ENCODE results near the gene CLOCK. TPM values are rescaled to one million over a fixed set of nuclear protein-coding genes. Genes with fewer than 3 reads are reported as not detected.
A peak's percentile ranks its signal among the peaks of the same experiment; 100 is the strongest.

The CLOCK gene
- total and polyA plus RNA-seq, 2 of the 13 experiments (the other 11 are each of a cell fraction or from before 2014, with no cell fraction given), result 8.8 to 13.5 TPM

DNA sequence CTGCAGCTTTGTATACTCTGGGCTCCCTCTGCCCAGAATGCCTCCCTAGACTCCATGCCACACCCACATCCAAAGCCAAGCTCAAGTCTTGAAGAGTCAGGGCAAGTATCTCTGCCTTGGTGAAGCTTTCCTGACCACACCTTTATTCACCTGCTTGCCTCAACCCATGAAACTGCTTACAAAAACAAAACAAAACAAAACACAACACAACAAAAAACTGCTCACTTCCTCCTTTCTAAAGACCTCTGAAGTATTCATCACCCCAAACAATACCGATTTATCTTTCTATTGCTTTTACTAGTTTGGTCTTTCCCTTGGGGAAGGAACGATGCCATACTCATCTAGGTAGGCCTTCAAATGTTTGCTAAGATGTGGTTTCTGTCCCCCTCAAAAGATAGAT is 105.9 kb downstream of the CLOCK start:
- H3K27me3 ChIP-seq (ENCODE audit: control insufficient read depth in 1 of 2, insufficient read depth in 2 of 2, low read length in 2 of 2), result no peaks in the 10 kb centered on the region
- no peaks in the 10 kb centered on the region for H3K9me3 ChIP-seq (ENCODE audit: low read length)
- no peak for TF ChIP-seq HOXA9 (CRISPR knock-in tag; IDR thresholded peaks at IDR 0.05; ENCODE audit: borderline replicate concordance)
- WGBS (ENCODE audit: low lambda C conversion rate), result 94% methylated on average over 2 of the region's 2 CpGs
- ChIA-PET POLR2A (no interaction called here), CTCF (ENCODE audit: low intra/inter-chr PET ratio, low total read pairs) (no interaction called here)
- intact Hi-C loops (cut with micrococcal nuclease; ENCODE audit: unreplicated experiment), result no loop called here
- H4K20me1 ChIP-seq (ENCODE audit: insufficient read depth, low read length), result no peaks in the 10 kb centered on the region
- no TSS peak for BruUV-seq (replicated peaks)
- ATAC-seq, result no peak
- no peak overlapping the region for H3K27ac ChIP-seq (ENCODE audit: extremely low read length, insufficient read depth, low read length)
- H3K9ac ChIP-seq (ENCODE audit: insufficient read depth, low read depth, low read length), result no peak overlapping the region
- H3K4me3 ChIP-seq (replicated peaks in 1 of 3; ENCODE audit: insufficient read depth in 1 of 3, low read depth in 2 of 3, low read length in 3 of 3), result no peak overlapping the region
- H3K4me1 ChIP-seq (ENCODE audit: insufficient read depth, low read length), result peaks cover 28% of the 10 kb centered on the region
- H2AFZ ChIP-seq (ENCODE audit: low read length), result no peak overlapping the region
- in situ Hi-C loops (cut with HindIII; ENCODE audit: extremely low pct_ligation_motif_present, low pct_unique_long_range_greater_than_20kb), result no loop called here
- no peaks in the 10 kb centered on the region for H3K79me2 ChIP-seq (ENCODE audit: insufficient read depth, low read length)
- H3K36me3 ChIP-seq (replicated peaks in 1 of 2; ENCODE audit: control insufficient read depth in 1 of 2, insufficient read depth in 2 of 2, low read length in 2 of 2), result peaks cover 3 to 35% of the 10 kb centered on the region in 2 experiments; a peak in 4 of 5 replicates
- FAIRE-seq, result no peak
- no peak overlapping the region for H3K4me2 ChIP-seq (ENCODE audit: low read depth, low read length)
- DNase-seq (ENCODE audit: low spot score), result no peak

DNA sequence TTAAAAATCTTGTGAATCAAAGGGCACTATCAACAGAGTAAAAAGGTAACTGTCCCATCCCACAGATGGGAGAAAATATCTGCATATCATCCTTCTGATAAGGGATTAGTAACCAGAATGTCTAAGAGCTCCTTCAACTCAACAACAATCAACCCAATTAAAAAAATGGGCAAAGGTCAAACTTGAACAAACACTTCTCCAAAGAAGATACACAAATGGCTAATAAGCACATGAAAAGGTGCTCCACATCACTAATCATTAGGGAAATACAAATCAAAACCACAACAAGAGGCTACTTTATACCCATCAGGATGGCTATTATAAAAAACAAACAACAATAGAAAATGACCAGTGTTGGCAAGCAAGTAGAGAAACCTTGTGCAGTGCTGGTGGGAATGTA is 107.7 kb downstream of the CLOCK start:
- ATAC-seq (no peak), DNase-seq (ENCODE audit: low spot score) (peak; percentile 12), FAIRE-seq (no peak)
- Histone ChIP-seq H3K9ac (ENCODE audit: insufficient read depth, low read depth, low read length) (no peak overlapping the region), H4K20me1 (ENCODE audit: insufficient read depth, low read length) (no peaks in the 10 kb centered on the region), H3K9me3 (ENCODE audit: low read length) (no peaks in the 10 kb centered on the region), H3K79me2 (ENCODE audit: insufficient read depth, low read length) (no peaks in the 10 kb centered on the region), H3K27me3 (ENCODE audit: control insufficient read depth in 1 of 2, insufficient read depth in 2 of 2, low read length in 2 of 2) (no peaks in the 10 kb centered on the region), H3K4me3 (replicated peaks in 1 of 3; ENCODE audit: insufficient read depth in 1 of 3, low read depth in 2 of 3, low read length in 3 of 3) (no peak overlapping the region), H2AFZ (ENCODE audit: low read length) (no peak overlapping the region), H3K4me1 (ENCODE audit: insufficient read depth, low read length) (peaks cover 28% of the 10 kb centered on the region), H3K27ac (ENCODE audit: extremely low read length, insufficient read depth, low read length) (peak overlapping the region; percentile 66), H3K36me3 (replicated peaks in 1 of 2; ENCODE audit: control insufficient read depth in 1 of 2, insufficient read depth in 2 of 2, low read length in 2 of 2) (peaks cover 7 to 44% of the 10 kb centered on the region in 2 experiments; a peak in 4 of 5 replicates), H3K4me2 (ENCODE audit: low read depth, low read length) (peak overlapping the region; percentile 44)
- no peak for TF ChIP-seq FOXP1 (IDR thresholded peaks at IDR 0.05)
- peak; percentile 26; the same call in 1 of the 2 replicates for TF ChIP-seq FOXP1 (CRISPR knock-in tag; IDR thresholded peaks at IDR 0.05)
- TF ChIP-seq GABPA (IDR thresholded peaks at IDR 0.05; ENCODE audit: low read depth, low read length), result no peak
- TF ChIP-seq GABPA (CRISPR knock-in tag; IDR thresholded peaks at IDR 0.05; ENCODE audit: low read depth), result no peak
- peak; percentile 58; the same call in 1 of the 2 replicates for TF ChIP-seq SOX5 (CRISPR knock-in tag; IDR thresholded peaks at IDR 0.05; ENCODE audit: borderline replicate concordance)
- no peak for TF ChIP-seq ZNF83 (CRISPR knock-in tag; IDR thresholded peaks at IDR 0.05; ENCODE audit: borderline replicate concordance)
- peak; percentile 82; the same call in 1 of the 2 replicates for TF ChIP-seq SATB2 (CRISPR knock-in tag; IDR thresholded peaks at IDR 0.05)
- TF ChIP-seq HNF4A (CRISPR knock-in tag; IDR thresholded peaks at IDR 0.05), result peak; percentile 44; the same call in 1 of the 2 replicates
- TF ChIP-seq NR2F6 (IDR thresholded peaks at IDR 0.05), result peak; percentile 29
- TF ChIP-seq NR2F6 (CRISPR knock-in tag; IDR thresholded peaks at IDR 0.05), result no peak
- TF ChIP-seq ZNF549 (CRISPR knock-in tag; IDR thresholded peaks at IDR 0.05), result no peak
- no peak for TF ChIP-seq SOX13 (IDR thresholded peaks at IDR 0.05)
- peak in 1 of 2 experiments; percentile 77; a peak in 2 of 4 replicates for TF ChIP-seq SOX13 (CRISPR knock-in tag; conservative IDR thresholded peaks at IDR 0.05 in 1 of 2, IDR thresholded peaks at IDR 0.05 in 1 of 2)
- TF ChIP-seq, protein P1, sequence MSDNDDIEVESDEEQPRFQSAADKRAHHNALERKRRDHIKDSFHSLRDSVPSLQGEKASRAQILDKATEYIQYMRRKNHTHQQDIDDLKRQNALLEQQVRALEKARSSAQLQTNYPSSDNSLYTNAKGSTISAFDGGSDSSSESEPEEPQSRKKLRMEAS (IDR thresholded peaks at IDR 0.05), result no peak
- 0 out of 2 replicates have a peak, but pooled peaks have one; percentile 5 for TF ChIP-seq RCOR2 (CRISPR knock-in tag; IDR thresholded peaks at IDR 0.05)
- no peak for TF ChIP-seq KLF15 (CRISPR knock-in tag; IDR thresholded peaks at IDR 0.05; ENCODE audit: borderline replicate concordance)
- intact Hi-C loops (cut with micrococcal nuclease; ENCODE audit: unreplicated experiment), result no loop called here
- ChIA-PET POLR2A (interaction anchor here (1.7 kb wide), 1 partner anchor 93 kb away, joined by 3 read pairs; the partner anchor contains the start of gene SRD5A3), CTCF (ENCODE audit: low intra/inter-chr PET ratio, low total read pairs) (interaction anchor here (0.7 kb wide), 1 partner anchor 93 kb away, joined by 3 read pairs; the partner anchor contains the start of gene SRD5A3)
- BruUV-seq (replicated peaks), result no TSS peak
- in situ Hi-C loops (cut with HindIII; ENCODE audit: extremely low pct_ligation_motif_present, low pct_unique_long_range_greater_than_20kb), result no loop called here
